Fibroblast of lung (primary cell): ENCODE data around the gene LENG8. TPM values are rescaled to one million over a fixed set of nuclear protein-coding genes. Genes with fewer than 3 reads are reported as not detected.
A peak's percentile ranks its signal among the peaks of the same experiment; 100 is the strongest.

ENCODE experiments used
- DNase-seq, 2 donors: peaks; one replicate each; pipeline versions ENCODE4 v3.0.0 to v3.0.0-alpha.2; 2010; ENCODE audit warnings: low read depth in 2 of 2
- H2AFZ ChIP-seq: 2 replicates; pipeline ENCODE4 v1.5.1; 2012; ENCODE audit warnings: low read length, control low read depth, inconsistent platforms
- H3K27ac ChIP-seq: 2 replicates; pipeline ENCODE4 v1.5.1; 2011; ENCODE audit warnings: low read length, control low read depth; ENCODE audit not compliant: insufficient read depth
- H3K27me3 ChIP-seq: 2 replicates; pipeline ENCODE4 v1.5.1; 2011; ENCODE audit warnings: mild to moderate bottlenecking, low read length; ENCODE audit not compliant: control insufficient read depth, insufficient read depth
- H3K36me3 ChIP-seq: 2 replicates; pipeline ENCODE4 v1.5.1; 2011; ENCODE audit warnings: low read length; ENCODE audit not compliant: control insufficient read depth, insufficient read depth
- H3K4me1 ChIP-seq: 2 replicates; pipeline ENCODE4 v1.5.1; 2011; ENCODE audit warnings: low read length; ENCODE audit not compliant: control insufficient read depth, insufficient read depth; ENCODE audit errors: extremely low read depth
- H3K4me2 ChIP-seq: 2 replicates; pipeline ENCODE4 v1.5.1; 2011; ENCODE audit warnings: low read length, control low read depth; ENCODE audit not compliant: insufficient read depth; ENCODE audit errors: extremely low read depth
- H3K4me3 ChIP-seq, 4 experiments: fragments of 200-600 bp in 1 of 4; sonication (generic) in 1 of 4; replicated peaks in 1 of 4; 2 replicates each; pipeline ENCODE4 v1.5.1; 2011 to 2016; ENCODE audit warnings: low read length in 4 of 4, low read depth in 3 of 4, mild to moderate bottlenecking in 3 of 4, control low read depth in 2 of 4, inconsistent platforms in 1 of 4, mixed read lengths in 1 of 4; ENCODE audit not compliant: insufficient read depth in 1 of 4; ENCODE audit errors: control extremely low read depth in 1 of 4
- H3K79me2 ChIP-seq: 2 replicates; pipeline ENCODE4 v1.5.1; 2012; ENCODE audit warnings: mild to moderate bottlenecking, low read length, inconsistent platforms; ENCODE audit not compliant: control insufficient read depth, insufficient read depth
- H3K9ac ChIP-seq: 2 replicates; pipeline ENCODE4 v1.5.1; 2011; ENCODE audit warnings: mild to moderate bottlenecking, low read length, control low read depth; ENCODE audit not compliant: insufficient read depth
- H3K9me3 ChIP-seq: 2 replicates; pipeline ENCODE4 v1.5.1; 2012; ENCODE audit warnings: low read depth, low read length; ENCODE audit not compliant: control insufficient read depth, insufficient read depth
- H4K20me1 ChIP-seq: 2 replicates; pipeline ENCODE4 v1.5.1; 2011; ENCODE audit warnings: low read length; ENCODE audit not compliant: control insufficient read depth, insufficient read depth; ENCODE audit errors: extremely low read depth
- EZH2 ChIP-seq: IDR thresholded peaks from 2 replicates; pipeline ENCODE4 v1.5.1; 2012; ENCODE audit warnings: low read length, control low read depth, mild to moderate bottlenecking; ENCODE audit errors: missing control alignments
- polyA minus RNA-seq: library from RNA; depleted of rRNA, polyadenylated mRNA; stranded (reverse); fragments of >200 nt; gene quantifications from 2 replicates; pipeline ENCODE4 v1.2.3, GENCODE V29; 2011; ENCODE audit warnings: low replicate concordance
- polyA plus RNA-seq, 2 donors: library from polyadenylated mRNA; depleted of rRNA in 1 of 2; stranded (reverse) in 1 of 2; unstranded in 1 of 2; fragments of >200 nt; gene quantifications; 2 replicates each; pipeline ENCODE4 v1.2.1, GENCODE V29; 2011 to 2012; ENCODE audit warnings: missing spikeins in 1 of 2
- total RNA-seq: library from RNA; depleted of rRNA; stranded (reverse); fragments of >200 nt; gene quantifications from 2 replicates; pipeline ENCODE4 v1.2.1, GENCODE V29; 2014
- TF ChIP-seq, protein P1 (sequence below), 2 donors: IDR thresholded peaks in 1 of 2; conservative IDR thresholded peaks in 1 of 2; 1 replicate in 1 of 2; 2 replicates in 1 of 2; pipeline ENCODE4 v1.5.1; 2011 to 2012; ENCODE audit warnings: low read length in 2 of 2, control low read depth in 1 of 2, inconsistent platforms in 1 of 2, low read depth in 1 of 2, mild to moderate bottlenecking in 1 of 2

The LENG8 gene
- total RNA-seq = 20.8 and 32.4 TPM in 2 replicates
- polyA plus RNA-seq = 11.0 and 12.7 TPM in 2 replicates
- polyA plus RNA-seq (2012) = 25.3 and 31.6 TPM in 2 replicates
- 33.7 and 47.3 TPM in 2 replicates for polyA minus RNA-seq

GRCh38 chr19:54448774-54449700, at the start of gene LENG8:
Gene LENG8 (plus strand): TSS chr19:54449199. CDS start chr19:54451345, 2,146 bp downstream.
- TF ChIP-seq EZH2 = no peak
- TF ChIP-seq, protein P1, sequence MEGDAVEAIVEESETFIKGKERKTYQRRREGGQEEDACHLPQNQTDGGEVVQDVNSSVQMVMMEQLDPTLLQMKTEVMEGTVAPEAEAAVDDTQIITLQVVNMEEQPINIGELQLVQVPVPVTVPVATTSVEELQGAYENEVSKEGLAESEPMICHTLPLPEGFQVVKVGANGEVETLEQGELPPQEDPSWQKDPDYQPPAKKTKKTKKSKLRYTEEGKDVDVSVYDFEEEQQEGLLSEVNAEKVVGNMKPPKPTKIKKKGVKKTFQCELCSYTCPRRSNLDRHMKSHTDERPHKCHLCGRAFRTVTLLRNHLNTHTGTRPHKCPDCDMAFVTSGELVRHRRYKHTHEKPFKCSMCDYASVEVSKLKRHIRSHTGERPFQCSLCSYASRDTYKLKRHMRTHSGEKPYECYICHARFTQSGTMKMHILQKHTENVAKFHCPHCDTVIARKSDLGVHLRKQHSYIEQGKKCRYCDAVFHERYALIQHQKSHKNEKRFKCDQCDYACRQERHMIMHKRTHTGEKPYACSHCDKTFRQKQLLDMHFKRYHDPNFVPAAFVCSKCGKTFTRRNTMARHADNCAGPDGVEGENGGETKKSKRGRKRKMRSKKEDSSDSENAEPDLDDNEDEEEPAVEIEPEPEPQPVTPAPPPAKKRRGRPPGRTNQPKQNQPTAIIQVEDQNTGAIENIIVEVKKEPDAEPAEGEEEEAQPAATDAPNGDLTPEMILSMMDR (conservative IDR thresholded peaks at IDR 0.05 in 1 of 2, IDR thresholded peaks at IDR 0.05 in 1 of 2; ENCODE audit: low read depth in 1 of 2, low read length in 2 of 2) = no peak
- Histone ChIP-seq H4K20me1 (no peaks in the 10 kb centered on the region), H3K9ac (peak within 1 kb of the TSS; percentile 92), H3K4me2 (peak within 1 kb of the TSS; percentile 89), H3K4me3 (peak within 1 kb of the TSS; percentile 76 to 98 (median 90)), H3K27ac (peak within 1 kb of the TSS; percentile 98), H2AFZ (peak within 1 kb of the TSS; percentile 27), H3K27me3 (no peaks in the 10 kb centered on the region), H3K4me1 (peaks cover 7% of the 10 kb centered on the region), H3K79me2 (peaks cover 68% of the 10 kb centered on the region), H3K9me3 (no peaks in the 10 kb centered on the region), H3K36me3 (peaks cover 24% of the 10 kb centered on the region)
- peak; percentile 99 for DNase-seq

DNA sequence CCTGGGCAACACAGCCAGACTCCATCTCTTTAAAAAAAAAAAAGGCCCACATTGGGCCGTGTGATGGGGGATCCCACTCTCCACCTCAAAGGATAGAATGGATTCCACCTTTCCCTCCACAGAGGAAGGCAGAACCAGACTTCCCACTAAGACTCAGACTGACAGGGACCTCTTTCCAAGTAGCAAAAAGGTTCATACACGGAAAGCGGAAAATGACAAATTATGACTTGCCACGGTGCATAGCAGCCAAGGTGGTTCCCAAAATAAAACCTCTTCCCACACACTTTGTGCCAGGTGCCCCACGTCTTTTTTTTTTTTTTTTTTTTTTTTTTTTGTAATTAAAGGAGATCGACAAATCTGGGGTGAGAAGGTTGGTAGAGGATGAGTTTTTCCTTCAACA, 48.1 kb upstream of the LENG8 start:
- Histone ChIP-seq H3K36me3 (no peaks in the 10 kb centered on the region), H3K4me1 (no peaks in the 10 kb centered on the region), H2AFZ (no peak overlapping the region), H3K27ac (no peak overlapping the region), H3K4me3 (no peak overlapping the region), H3K27me3 (no peaks in the 10 kb centered on the region), H3K9ac (no peak overlapping the region), H3K4me2 (no peak overlapping the region), H3K9me3 (no peaks in the 10 kb centered on the region), H3K79me2 (no peaks in the 10 kb centered on the region), H4K20me1 (no peaks in the 10 kb centered on the region)
- no peak for TF ChIP-seq EZH2
- TF ChIP-seq, protein P1 (conservative IDR thresholded peaks at IDR 0.05 in 1 of 2, IDR thresholded peaks at IDR 0.05 in 1 of 2; ENCODE audit: low read depth in 1 of 2, low read length in 2 of 2) = no peak
- no peak for DNase-seq

GRCh38 chr19:54403054-54403453, 45.9 kb upstream of the LENG8 start:
- DNase-seq = no peak
- no peak overlapping the region for H3K4me2 ChIP-seq
- TF ChIP-seq EZH2 = no peak
- TF ChIP-seq, protein P1 (conservative IDR thresholded peaks at IDR 0.05 in 1 of 2, IDR thresholded peaks at IDR 0.05 in 1 of 2; ENCODE audit: low read depth in 1 of 2, low read length in 2 of 2) = no peak
- no peak overlapping the region for H3K9ac ChIP-seq
- H2AFZ ChIP-seq = no peak overlapping the region
- H4K20me1 ChIP-seq = no peaks in the 10 kb centered on the region
- H3K79me2 ChIP-seq = no peaks in the 10 kb centered on the region
- H3K4me3 ChIP-seq = no peak overlapping the region
- H3K36me3 ChIP-seq = no peaks in the 10 kb centered on the region
- H3K9me3 ChIP-seq = no peaks in the 10 kb centered on the region
- no peaks in the 10 kb centered on the region for H3K27me3 ChIP-seq
- no peak overlapping the region for H3K27ac ChIP-seq
- no peaks in the 10 kb centered on the region for H3K4me1 ChIP-seq
